Thymus (tissue), 11 donors: ENCODE data around the gene COL6A1. TPM values are rescaled to one million over a fixed set of nuclear protein-coding genes. Genes with fewer than 3 reads are reported as not detected.

Source experiments
- DNase-seq, 9 donors: peaks; one replicate each; pipeline ENCODE4 v3.0.0-alpha.2; 2013; ENCODE audit warnings: low spot score in 9 of 9, low read depth in 6 of 9, missing footprints in 1 of 9
- H3K27ac ChIP-seq, 2 donors: one replicate each; pipeline ENCODE4 v1.5.1; 2013; ENCODE audit warnings: control low read depth in 1 of 2, low read depth in 1 of 2, low read length in 1 of 2, mild to moderate bottlenecking in 1 of 2, moderate library complexity in 1 of 2
- H3K27me3 ChIP-seq, 2 donors: one replicate each; pipeline ENCODE4 v1.5.1; 2013; ENCODE audit warnings: low read length in 1 of 2; ENCODE audit not compliant: control insufficient read depth in 2 of 2, insufficient read depth in 1 of 2
- H3K36me3 ChIP-seq, 2 donors: one replicate each; pipeline ENCODE4 v1.5.1; 2013; ENCODE audit warnings: low read length in 1 of 2, mild to moderate bottlenecking in 1 of 2, moderate library complexity in 1 of 2; ENCODE audit not compliant: control insufficient read depth in 2 of 2, insufficient read depth in 2 of 2
- H3K4me1 ChIP-seq, 2 donors: one replicate each; pipeline ENCODE4 v1.5.1; 2013; ENCODE audit warnings: low read length in 2 of 2; ENCODE audit not compliant: control insufficient read depth in 2 of 2, insufficient read depth in 2 of 2
- H3K4me3 ChIP-seq, 2 donors: one replicate each; pipeline ENCODE4 v1.5.1; 2013; ENCODE audit warnings: low read length in 2 of 2, control low read depth in 1 of 2, mild to moderate bottlenecking in 1 of 2
- H3K9me3 ChIP-seq, 2 donors: one replicate each; pipeline ENCODE4 v1.5.1; 2013; ENCODE audit warnings: low read length in 1 of 2, mild to moderate bottlenecking in 1 of 2; ENCODE audit not compliant: control insufficient read depth in 2 of 2, insufficient read depth in 1 of 2
- WGBS: extraction: QIAGEN DNeasy Blood & Tissue Kit; methylation state at CpG from one replicate; pipeline ENCODE4 v1.1.7; 2013; 5-methylcytosine and 5-hydroxymethylcytosine counted together
- polyA plus RNA-seq: library from polyadenylated mRNA; stranded (reverse); fragments of 200-250 nt; gene quantifications from one replicate; pipeline ENCODE4 v1.2.3, GENCODE V29; 2013
- total RNA-seq: library from RNA; stranded (reverse); fragments of 120-200 nt; gene quantifications from one replicate; pipeline ENCODE4 v1.2.4, GENCODE V29; 2013
- donor health status: healthy.

COL6A1 gene
- total and polyA plus RNA-seq, 2 donors, result 39.0 to 115 TPM

DNA sequence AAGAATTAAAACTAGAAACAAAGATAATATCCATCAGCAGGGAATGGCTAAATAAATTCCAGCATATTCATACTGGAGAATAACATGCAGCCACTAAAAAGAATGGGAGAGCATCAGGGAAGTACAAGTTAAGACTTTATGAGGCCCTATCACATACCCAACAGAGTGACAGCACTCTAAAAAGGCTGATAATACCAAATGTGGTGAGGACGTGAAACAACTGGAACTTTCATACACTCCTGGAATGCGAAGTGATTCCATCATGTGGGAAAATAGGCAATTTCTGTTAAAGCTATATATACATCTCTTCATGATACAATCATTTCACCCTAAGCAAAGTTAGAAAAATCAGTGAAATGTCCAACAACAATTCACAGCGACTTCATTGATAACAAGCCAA lies 42.6 kb downstream of the COL6A1 start:
- DNase-seq, result no peak
- Histone ChIP-seq H3K9me3 (no peaks in the 10 kb centered on the region), H3K4me3 (no peak overlapping the region), H3K4me1 (no peaks in the 10 kb centered on the region), H3K27ac (no peak overlapping the region), H3K27me3 (peaks cover 0 to 3% of the 10 kb centered on the region in 2 donors), H3K36me3 (no peaks in the 10 kb centered on the region)
- 92% methylated on average over 3 of the region's 3 CpGs for WGBS

DNA sequence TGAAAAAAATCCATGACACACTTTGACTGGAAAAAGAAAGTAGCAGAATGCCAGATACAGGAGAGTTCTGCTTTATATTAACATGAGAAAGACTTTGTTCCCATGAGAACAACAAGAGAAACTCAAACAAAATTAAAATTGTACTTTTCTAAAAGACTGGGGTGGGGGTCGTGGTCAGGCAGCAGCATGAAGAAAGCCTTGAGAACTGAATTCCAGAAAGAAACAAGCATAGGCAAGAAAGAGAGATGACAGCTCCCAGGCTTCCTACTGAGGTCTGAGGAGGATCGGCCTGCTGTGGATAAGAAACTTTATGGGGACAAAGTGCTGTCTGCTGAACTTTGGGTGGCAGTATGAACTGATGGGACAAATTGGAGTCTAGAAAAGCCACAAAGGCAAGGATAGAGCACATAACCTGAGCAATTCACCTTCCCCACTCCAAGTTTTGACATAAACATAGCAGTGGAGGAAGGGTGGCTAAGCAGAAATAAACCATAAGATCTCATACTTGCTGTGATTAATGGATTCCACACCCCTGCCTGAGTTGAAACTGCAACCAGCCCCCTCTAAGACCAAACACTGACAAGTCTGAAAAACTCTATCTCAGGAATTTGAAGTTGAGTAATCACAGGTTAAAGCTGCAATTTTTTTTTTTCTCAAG lies 43.7 kb downstream of the COL6A1 start:
- Histone ChIP-seq H3K36me3 (no peaks in the 10 kb centered on the region), H3K9me3 (no peaks in the 10 kb centered on the region), H3K27me3 (peaks cover 0 to 3% of the 10 kb centered on the region in 2 donors), H3K4me1 (no peaks in the 10 kb centered on the region), H3K27ac (peak overlapping the region; percentile 36 to 70), H3K4me3 (no peak overlapping the region)
- 92% methylated on average over 2 of the region's 2 CpGs for WGBS
- DNase-seq, result no peak

- Histone ChIP-seq H3K9me3 (no peaks in the 10 kb centered on the region), H3K36me3 (no peaks in the 10 kb centered on the region), H3K4me3 (no peak overlapping the region), H3K27ac (peak overlapping the region in 1 of 2 donors; percentile 13), H3K27me3 (peaks cover 0 to 3% of the 10 kb centered on the region in 2 donors), H3K4me1 (no peaks in the 10 kb centered on the region)
- no peak for DNase-seq
- WGBS, result 81% methylated on average over 3 of the region's 3 CpGs
These were observed 46.4 kb downstream of the COL6A1 start for GRCh38 chr21:46027851-46028493.

DNA sequence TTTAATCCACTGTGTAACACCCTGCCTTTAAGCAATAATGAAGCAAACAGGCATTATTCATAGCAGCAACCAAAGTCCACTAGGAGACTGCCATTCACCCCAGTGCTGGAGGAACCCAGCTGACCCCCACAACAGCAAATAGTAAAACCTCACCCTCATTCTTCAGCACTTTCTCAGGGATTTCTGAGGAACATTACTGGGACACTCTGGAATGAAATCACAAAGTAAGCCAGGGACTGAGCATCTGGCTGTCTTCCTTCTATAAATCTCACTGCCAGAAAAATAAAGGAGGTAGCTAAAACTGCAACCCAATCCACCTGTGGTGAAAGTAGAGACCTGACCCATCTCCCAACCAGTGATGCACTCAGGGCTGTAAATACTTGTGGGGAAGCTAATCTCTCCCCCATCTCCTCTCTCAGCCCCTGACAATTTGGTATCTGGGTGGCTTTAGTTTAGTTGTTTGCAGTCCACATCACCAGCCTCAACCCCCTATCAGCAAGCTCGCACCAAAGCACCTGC lies 47.1 kb downstream of the COL6A1 start:
- Histone ChIP-seq H3K27me3 (peaks cover 0 to 3% of the 10 kb centered on the region in 2 donors), H3K4me3 (no peak overlapping the region), H3K9me3 (no peaks in the 10 kb centered on the region), H3K4me1 (no peaks in the 10 kb centered on the region), H3K27ac (no peak overlapping the region), H3K36me3 (no peaks in the 10 kb centered on the region)
- no peak for DNase-seq
- 98% methylated on average over 1 of the region's 1 CpG for WGBS

- Histone ChIP-seq H3K36me3 (no peaks in the 10 kb centered on the region), H3K27ac (no peak overlapping the region), H3K4me1 (no peaks in the 10 kb centered on the region), H3K4me3 (no peak overlapping the region), H3K27me3 (peaks cover 0 to 3% of the 10 kb centered on the region in 2 donors), H3K9me3 (no peaks in the 10 kb centered on the region)
- no peak for DNase-seq
- 89% methylated on average over 5 of the region's 5 CpGs for WGBS
These were observed 47.8 kb downstream of the COL6A1 start for GRCh38 chr21:46029186-46029924.

- no peak for DNase-seq
- no peaks in the 10 kb centered on the region for H3K9me3 ChIP-seq
- no peak overlapping the region for H3K4me3 ChIP-seq
- no peaks in the 10 kb centered on the region for H3K36me3 ChIP-seq
- H3K4me1 ChIP-seq, result no peaks in the 10 kb centered on the region
- H3K27me3 ChIP-seq, result no peaks in the 10 kb centered on the region
- 83% methylated on average over 12 of the region's 12 CpGs for WGBS
- H3K27ac ChIP-seq, result no peak overlapping the region
These were observed 49.9 kb downstream of the COL6A1 start for GRCh38 chr21:46031484-46031883.

DNA sequence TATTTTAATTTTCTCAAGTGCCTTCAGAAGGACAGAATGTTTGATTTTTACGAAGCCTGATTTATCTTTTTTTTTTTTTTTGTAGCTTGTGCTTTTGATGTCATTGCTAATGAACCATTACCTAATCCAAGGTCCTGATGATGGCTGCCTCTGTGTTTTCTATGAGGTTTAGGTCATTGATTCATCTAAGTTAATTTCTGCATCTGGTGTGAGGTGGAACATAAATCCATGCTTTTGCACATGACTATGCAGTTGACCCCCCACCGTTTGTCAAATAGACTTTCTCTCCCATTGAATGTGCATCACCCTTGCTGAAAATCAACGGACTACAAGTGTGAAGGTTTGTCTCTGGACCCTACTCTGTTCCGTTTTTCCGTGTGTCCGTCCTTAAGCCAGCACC lies 50.5 kb downstream of the COL6A1 start:
- 96% methylated on average over 6 of the region's 6 CpGs for WGBS
- DNase-seq, result no peak
- H3K36me3 ChIP-seq, result no peaks in the 10 kb centered on the region

GRCh38 chr21:46033410-46034400 lies 52.1 kb downstream of the COL6A1 start:
- no peaks in the 10 kb centered on the region for H3K4me1 ChIP-seq
- 94% methylated on average over 64 of the region's 64 CpGs for WGBS
- H3K4me3 ChIP-seq, result no peak overlapping the region
- no peak for DNase-seq
- no peaks in the 10 kb centered on the region for H3K9me3 ChIP-seq
- no peaks in the 10 kb centered on the region for H3K27me3 ChIP-seq
- H3K36me3 ChIP-seq, result no peaks in the 10 kb centered on the region
- no peak overlapping the region for H3K27ac ChIP-seq

More for the DNA sequence above, 50.5 kb downstream of the COL6A1 start:
- Histone ChIP-seq H3K27me3 (no peaks in the 10 kb centered on the region), H3K9me3 (no peaks in the 10 kb centered on the region), H3K27ac (no peak overlapping the region), H3K4me3 (no peak overlapping the region), H3K4me1 (no peaks in the 10 kb centered on the region)
